Panc1 (cell line): ENCODE data around the gene FCRL4. TPM values are rescaled to one million over a fixed set of nuclear protein-coding genes. Genes with fewer than 3 reads are reported as not detected.

ENCODE experiments used
- ATAC-seq: fragments of 200-7000 bp; cut with Tn5 transposase; 2 replicates; pipeline ENCODE4 v1.9.1; 2020; ENCODE audit warnings: mild to moderate bottlenecking, moderate library complexity
- BruUV-seq: library from RNA; stranded (reverse); fragments of 400-500 nt; replicated peaks from 2 replicates; lab custom pipeline; 2021; lab: Mats Ljungman, UMichigan
- CTCF ChIA-PET: fragments of 300-600 bp; sonication (Branson Sonifier 250); formaldehyde crosslinking; loops from one replicate; lab custom pipeline; 2022; ENCODE audit warnings: antibody characterized with exemption; lab: Charles Lee
- POLR2A ChIA-PET: fragments of 300-600 bp; sonication (Branson Sonifier 250); formaldehyde crosslinking; loops from one replicate; lab custom pipeline; 2022; ENCODE audit warnings: antibody characterized with exemption; lab: Charles Lee
- DNase-seq: peaks from one replicate; pipeline ENCODE4 v3.0.0-alpha.2; 2010; ENCODE audit warnings: low read depth, low spot score
- H3K27ac ChIP-seq: 2 replicates; pipeline ENCODE4 v1.5.1; 2011; ENCODE audit warnings: mild to moderate bottlenecking, low read length, inconsistent platforms
- H3K27me3 ChIP-seq: fragments of 200-500 bp; sonication (Bioruptor generic); 2 replicates; pipeline ENCODE4 v1.6.0; 2014; ENCODE audit warnings: low read length, inconsistent platforms; ENCODE audit not compliant: control insufficient read depth, insufficient read depth
- H3K36me3 ChIP-seq: fragments of 200-500 bp; sonication (Bioruptor generic); 2 replicates; pipeline ENCODE4 v1.5.1; 2014; ENCODE audit warnings: inconsistent platforms, mild to moderate bottlenecking, low read length, moderate library complexity; ENCODE audit not compliant: control insufficient read depth, insufficient read depth
- H3K4me1 ChIP-seq: 2 replicates; pipeline ENCODE4 v1.5.1; 2011; ENCODE audit warnings: inconsistent platforms, mild to moderate bottlenecking, low read length, moderate library complexity; ENCODE audit not compliant: control insufficient read depth, insufficient read depth
- H3K4me3 ChIP-seq, 2 experiments: 2 replicates each; pipeline ENCODE4 v1.5.1; 2011 to 2012; ENCODE audit warnings: low read depth in 2 of 2, low read length in 2 of 2, mild to moderate bottlenecking in 2 of 2, inconsistent platforms in 1 of 2, moderate library complexity in 1 of 2
- H3K9me3 ChIP-seq: fragments of 200-500 bp; sonication (Bioruptor generic); 2 replicates; pipeline ENCODE4 v1.5.1; 2014; ENCODE audit warnings: low read depth, mild to moderate bottlenecking, inconsistent platforms, low read length, moderate library complexity; ENCODE audit not compliant: control insufficient read depth, insufficient read depth
- CTCF ChIP-seq: fragments of 450-650 bp; IDR thresholded peaks from 2 replicates; pipeline ENCODE4 v1.5.1; 2017; ENCODE audit warnings: mild to moderate bottlenecking
- POLR2AphosphoS5 ChIP-seq: IDR thresholded peaks from 2 replicates; pipeline ENCODE4 v1.6.1; 2012; ENCODE audit warnings: mild to moderate bottlenecking, low read depth, low read length, moderate library complexity
- REST ChIP-seq, 2 experiments: IDR thresholded peaks; 2 replicates each; pipeline ENCODE4 v1.6.1; 2011 to 2012; ENCODE audit warnings: low read depth in 2 of 2, control low read depth in 1 of 2, low read length in 1 of 2, mild to moderate bottlenecking in 1 of 2, moderate library complexity in 1 of 2; ENCODE audit not compliant: insufficient read depth in 1 of 2
- SIN3A ChIP-seq: IDR thresholded peaks from 2 replicates; pipeline ENCODE4 v1.6.1; 2012; ENCODE audit warnings: low read depth, mild to moderate bottlenecking, low read length, moderate library complexity, borderline replicate concordance; ENCODE audit not compliant: insufficient read depth
- TCF7L2 ChIP-seq: IDR thresholded peaks from 2 replicates; pipeline ENCODE4 v1.6.1; 2011; ENCODE audit warnings: mild to moderate bottlenecking, low read depth, low read length, inconsistent platforms
- in situ Hi-C: cut with HindIII; loops from 2 replicates; pipeline ENCODE4 v1.10.0; 2016; ENCODE audit warnings: low sequenced_read_pairs, low pct_unique_long_range_greater_than_20kb
- intact Hi-C: fragments of 100-400 bp; cut with micrococcal nuclease; formaldehyde crosslinking; loops from one replicate; pipeline ENCODE4 v1.10.0; 2022; ENCODE audit not compliant: unreplicated experiment
- total RNA-seq: library from RNA; stranded (reverse); gene quantifications from one replicate; pipeline ENCODE4 v1.2.1, GENCODE V29; 2021; ENCODE audit not compliant: unreplicated experiment

The FCRL4 gene
- total RNA-seq, 1 experiment from 2014 or later: not detected

GRCh38 chr1:157540852-157541251 lies 57.0 kb downstream of the FCRL4 start:
- Histone ChIP-seq H3K4me1 (no peaks in the 10 kb centered on the region), H3K27ac (no peak overlapping the region), H3K4me3 (no peak overlapping the region), H3K27me3 (no peaks in the 10 kb centered on the region; the same call in 1 of the 2 replicates), H3K36me3 (no peaks in the 10 kb centered on the region), H3K9me3 (no peaks in the 10 kb centered on the region)
- ChIA-PET CTCF (no interaction called here), POLR2A (no interaction called here)
- intact Hi-C loops: no loop called here
- no TSS peak for BruUV-seq
- TF ChIP-seq POLR2AphosphoS5: no peak
- no peak for TF ChIP-seq CTCF
- TF ChIP-seq REST (IDR thresholded peaks at IDR 0.05; ENCODE audit: insufficient read depth in 1 of 2, low read depth in 2 of 2, low read length in 1 of 2): no peak
- no peak for TF ChIP-seq TCF7L2
- no peak for TF ChIP-seq SIN3A
- no peak for ATAC-seq
- in situ Hi-C loops: no loop called here
- DNase-seq: no peak

- CTCF ChIA-PET: no interaction called here
Measured at GRCh38 chr1:157540160-157540748, 57.6 kb downstream of the FCRL4 start.

GRCh38 chr1:157539568-157539967 lies 58.3 kb downstream of the FCRL4 start:
- no TSS peak for BruUV-seq
- ChIA-PET CTCF (no interaction called here), POLR2A (no interaction called here)
- in situ Hi-C loops (no loop called here), intact Hi-C loops (no loop called here)
- Histone ChIP-seq H3K4me1 (no peaks in the 10 kb centered on the region), H3K27ac (no peak overlapping the region), H3K36me3 (no peaks in the 10 kb centered on the region), H3K27me3 (no peaks in the 10 kb centered on the region; the same call in 1 of the 2 replicates), H3K9me3 (no peaks in the 10 kb centered on the region), H3K4me3 (no peak overlapping the region)
- DNase-seq: no peak
- TF ChIP-seq POLR2AphosphoS5 (no peak), REST (IDR thresholded peaks at IDR 0.05; ENCODE audit: insufficient read depth in 1 of 2, low read depth in 2 of 2, low read length in 1 of 2) (no peak), TCF7L2 (no peak), CTCF (no peak), SIN3A (no peak)
- ATAC-seq: no peak

More at GRCh38 chr1:157540160-157540748, 57.6 kb downstream of the FCRL4 start:
- in situ Hi-C loops: no loop called here
- POLR2A ChIA-PET: no interaction called here
- Histone ChIP-seq H3K4me1 (no peaks in the 10 kb centered on the region), H3K9me3 (no peaks in the 10 kb centered on the region), H3K36me3 (no peaks in the 10 kb centered on the region), H3K4me3 (no peak overlapping the region), H3K27ac (no peak overlapping the region), H3K27me3 (no peaks in the 10 kb centered on the region; the same call in 1 of the 2 replicates)
- no peak for ATAC-seq
- intact Hi-C loops: no loop called here
- no TSS peak for BruUV-seq
- DNase-seq: no peak
- TF ChIP-seq TCF7L2: no peak
